HFF-Myc (cell line): ENCODE measurements around the gene CDK12.
"Not testable (repeated sequence)": the region's sequence is repeated elsewhere in the genome, so short reads cannot be mapped to it uniquely, and the experiment has no call there.

Experiments used
- DNase-seq: peaks from one replicate; pipeline ENCODE4 v3.0.0-alpha.2; 2011; ENCODE audit warnings: low read depth; ENCODE audit errors: extremely low read depth
- H3K4me3 ChIP-seq: replicated peaks from 2 replicates; pipeline ENCODE4 v1.5.1; 2011; ENCODE audit warnings: low read depth, mild to moderate bottlenecking, control low read depth, low read length
- TF ChIP-seq, protein P1 (sequence below): IDR thresholded peaks from 2 replicates; pipeline ENCODE4 v1.5.1; 2012; ENCODE audit warnings: mild to moderate bottlenecking, low read depth, low read length, control low read depth; ENCODE audit errors: missing control alignments

The CDK12 gene

GRCh38 chr17:39529455-39529854 is 68.2 kb downstream of the CDK12 start:
- no peak overlapping the region for H3K4me3 ChIP-seq
- TF ChIP-seq, protein P1, sequence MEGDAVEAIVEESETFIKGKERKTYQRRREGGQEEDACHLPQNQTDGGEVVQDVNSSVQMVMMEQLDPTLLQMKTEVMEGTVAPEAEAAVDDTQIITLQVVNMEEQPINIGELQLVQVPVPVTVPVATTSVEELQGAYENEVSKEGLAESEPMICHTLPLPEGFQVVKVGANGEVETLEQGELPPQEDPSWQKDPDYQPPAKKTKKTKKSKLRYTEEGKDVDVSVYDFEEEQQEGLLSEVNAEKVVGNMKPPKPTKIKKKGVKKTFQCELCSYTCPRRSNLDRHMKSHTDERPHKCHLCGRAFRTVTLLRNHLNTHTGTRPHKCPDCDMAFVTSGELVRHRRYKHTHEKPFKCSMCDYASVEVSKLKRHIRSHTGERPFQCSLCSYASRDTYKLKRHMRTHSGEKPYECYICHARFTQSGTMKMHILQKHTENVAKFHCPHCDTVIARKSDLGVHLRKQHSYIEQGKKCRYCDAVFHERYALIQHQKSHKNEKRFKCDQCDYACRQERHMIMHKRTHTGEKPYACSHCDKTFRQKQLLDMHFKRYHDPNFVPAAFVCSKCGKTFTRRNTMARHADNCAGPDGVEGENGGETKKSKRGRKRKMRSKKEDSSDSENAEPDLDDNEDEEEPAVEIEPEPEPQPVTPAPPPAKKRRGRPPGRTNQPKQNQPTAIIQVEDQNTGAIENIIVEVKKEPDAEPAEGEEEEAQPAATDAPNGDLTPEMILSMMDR = no peak
- DNase-seq = no peak

GRCh38 chr17:39530513-39530912 is 69.2 kb downstream of the CDK12 start:
- H3K4me3 ChIP-seq = no peak overlapping the region
- no peak for DNase-seq
- TF ChIP-seq, protein P1 = no peak

DNA sequence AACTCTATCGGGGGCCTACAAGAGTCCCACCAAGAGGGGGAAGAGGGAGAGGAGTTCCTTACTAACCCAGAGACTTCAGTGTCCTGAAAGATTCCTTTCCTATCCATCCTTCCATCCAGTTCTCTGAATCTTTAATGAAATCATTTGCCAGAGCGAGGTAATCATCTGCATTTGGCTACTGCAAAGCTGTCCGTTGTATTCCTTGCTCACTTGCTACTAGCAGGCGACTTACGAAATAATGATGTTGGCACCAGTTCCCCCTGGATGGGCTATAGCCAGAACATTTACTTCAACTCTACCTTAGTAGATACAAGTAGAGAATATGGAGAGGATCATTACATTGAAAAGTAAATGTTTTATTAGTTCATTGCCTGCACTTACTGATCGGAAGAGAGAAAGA is 70.0 kb downstream of the CDK12 start:
- no peak for DNase-seq
- no peak overlapping the region for H3K4me3 ChIP-seq
- TF ChIP-seq, protein P1 = no peak

DNA sequence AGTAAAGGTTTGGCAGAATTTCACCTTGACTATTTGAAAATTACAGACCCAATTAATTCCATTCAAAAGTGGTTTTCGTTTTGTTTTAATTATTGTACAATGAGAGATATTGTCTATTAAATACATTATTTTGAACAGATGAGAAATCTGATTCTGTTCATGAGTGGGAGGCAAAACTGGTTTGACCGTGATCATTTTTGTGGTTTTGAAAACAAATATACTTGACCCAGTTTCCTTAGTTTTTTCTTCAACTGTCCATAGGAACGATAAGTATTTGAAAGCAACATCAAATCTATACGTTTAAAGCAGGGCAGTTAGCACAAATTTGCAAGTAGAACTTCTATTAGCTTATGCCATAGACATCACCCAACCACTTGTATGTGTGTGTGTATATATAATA is 72.6 kb downstream of the CDK12 start:
- no peak for DNase-seq
- TF ChIP-seq, protein P1 = no peak
- H3K4me3 ChIP-seq = no peak overlapping the region

- no peak overlapping the region for H3K4me3 ChIP-seq
- DNase-seq = no peak
- TF ChIP-seq, protein P1 = no peak
Measured at GRCh38 chr17:39534768-39535405, 73.6 kb downstream of the CDK12 start.

GRCh38 chr17:39536468-39536867 is 75.2 kb downstream of the CDK12 start:
- no peak for DNase-seq
- no peak overlapping the region for H3K4me3 ChIP-seq
- TF ChIP-seq, protein P1 = no peak

- not testable (repeated sequence) for H3K4me3 ChIP-seq, DNase-seq
Measured at GRCh38 chr17:39537364-39537763, 76.1 kb downstream of the CDK12 start.
